GM19463 (cell line): Measurements from ENCODE around the gene KLHL21.

Experiments
- ATAC-seq: cut with Tn5 transposase; IDR thresholded peaks from one replicate; pipeline ENCODE4 v1.9.1; 2021; ENCODE audit warnings: mild to moderate bottlenecking, moderate library complexity; ENCODE audit not compliant: unreplicated experiment

Gene KLHL21

DNA sequence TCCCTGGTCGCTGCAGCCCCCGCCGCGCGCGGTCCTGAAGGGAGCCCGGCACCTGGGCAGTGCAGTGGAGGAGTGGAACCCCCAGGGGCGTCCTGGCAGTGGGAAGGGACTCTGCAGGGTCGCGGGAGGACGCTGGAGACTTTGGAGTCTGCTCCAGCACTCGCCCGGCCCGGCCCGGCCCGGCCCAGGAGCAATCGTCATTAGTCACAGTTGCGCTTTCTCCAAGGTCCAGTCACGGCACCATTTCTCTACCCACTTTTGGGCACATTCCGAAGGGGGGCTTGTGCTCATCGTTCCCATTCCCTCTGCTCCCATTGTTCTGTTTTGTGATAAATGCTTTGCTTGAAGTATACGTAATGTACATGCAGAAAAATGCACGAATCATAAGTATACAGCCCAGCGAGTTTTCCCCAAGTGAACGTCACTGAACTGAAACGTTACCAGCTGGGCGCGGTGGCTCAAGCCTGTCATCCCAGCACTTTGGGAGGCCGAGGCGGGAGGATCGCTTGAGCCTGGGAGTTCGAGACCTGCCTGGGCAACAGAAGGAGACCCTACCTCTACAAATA is 23.0 kb upstream of the KLHL21 start:
- ATAC-seq = no peak

DNA sequence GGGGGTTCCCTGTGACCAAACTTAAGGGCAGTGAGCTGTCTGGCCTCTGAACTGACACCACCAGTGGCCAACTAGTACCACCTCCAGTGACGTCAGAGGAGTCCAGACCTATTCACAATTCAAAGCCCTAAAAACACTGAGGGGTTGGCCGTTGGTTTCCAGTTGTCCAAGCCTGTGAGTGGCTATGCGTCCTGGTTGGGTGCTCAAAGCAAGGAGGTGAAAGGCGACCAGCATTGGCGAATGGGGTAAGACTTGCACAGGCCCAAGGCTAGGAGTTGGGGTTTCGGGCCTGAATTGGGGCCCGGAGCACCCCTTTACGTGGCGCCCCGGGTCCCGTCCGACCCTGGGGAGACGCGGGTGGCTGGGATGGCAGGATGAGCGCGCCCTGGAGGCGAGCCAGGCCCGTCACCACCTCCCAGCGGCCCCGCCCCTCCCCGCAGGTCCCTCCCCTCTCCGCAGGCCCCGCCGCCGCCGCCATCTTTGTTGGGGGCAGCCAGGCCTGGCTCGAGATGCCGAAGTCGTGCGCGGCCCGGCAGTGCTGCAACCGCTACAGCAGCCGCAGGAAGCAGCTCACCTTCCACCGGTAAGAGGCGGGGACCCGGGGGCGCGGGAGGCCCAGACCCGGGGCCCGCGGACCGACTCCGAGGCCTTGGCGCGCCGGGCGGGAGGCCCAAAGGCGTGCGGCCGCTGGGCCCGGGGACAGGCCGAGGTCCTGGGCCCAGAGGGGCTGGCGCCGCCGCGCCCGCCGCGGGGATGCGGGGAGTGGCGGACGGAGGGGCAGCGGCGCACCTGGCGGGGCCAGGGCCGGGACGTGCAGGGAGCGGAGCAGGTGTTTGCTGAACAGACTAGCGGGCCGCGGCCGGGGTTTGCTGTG is 22.3 kb upstream of the KLHL21 start, which contains the start of gene THAP3:
TSS of gene THAP3 (plus strand) at position 159 of the 874 bp plus-strand sequence. CDS start at position 510, 351 bp downstream.
- peak; percentile 87 for ATAC-seq

DNA sequence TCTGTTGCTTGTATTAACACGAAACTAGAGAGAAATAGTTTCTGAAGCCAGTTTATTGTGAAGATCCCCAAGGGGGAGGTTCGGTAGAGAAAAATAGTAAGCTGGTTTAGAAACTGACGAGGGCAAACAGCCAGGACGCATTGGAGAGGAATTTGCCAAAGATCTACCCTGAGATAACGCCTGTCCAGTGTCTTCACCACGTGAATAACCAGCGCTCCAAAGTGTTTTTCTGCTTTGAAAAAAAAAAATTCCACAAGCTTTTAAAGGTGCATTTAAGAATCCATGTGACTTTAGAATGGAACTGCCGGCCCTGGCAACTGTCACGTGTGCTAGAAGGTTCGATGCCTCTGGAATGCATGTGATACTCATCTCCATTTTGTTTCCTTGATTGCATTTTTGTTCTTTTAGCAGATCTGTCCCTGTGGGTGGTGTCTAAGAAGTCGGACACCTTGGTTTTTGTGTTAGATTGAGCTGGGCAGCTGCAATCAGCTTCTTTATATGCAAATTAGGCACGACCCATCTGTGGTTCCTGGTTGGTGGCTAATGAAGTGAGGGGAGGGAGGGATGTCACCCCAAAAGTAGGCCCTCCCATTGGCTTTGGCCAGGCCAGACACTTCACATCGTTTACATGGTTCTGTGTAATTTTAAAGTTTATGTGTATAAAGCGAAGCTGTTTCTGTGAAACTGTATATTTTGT is 20.7 kb upstream of the KLHL21 start:
- no peak for ATAC-seq

DNA sequence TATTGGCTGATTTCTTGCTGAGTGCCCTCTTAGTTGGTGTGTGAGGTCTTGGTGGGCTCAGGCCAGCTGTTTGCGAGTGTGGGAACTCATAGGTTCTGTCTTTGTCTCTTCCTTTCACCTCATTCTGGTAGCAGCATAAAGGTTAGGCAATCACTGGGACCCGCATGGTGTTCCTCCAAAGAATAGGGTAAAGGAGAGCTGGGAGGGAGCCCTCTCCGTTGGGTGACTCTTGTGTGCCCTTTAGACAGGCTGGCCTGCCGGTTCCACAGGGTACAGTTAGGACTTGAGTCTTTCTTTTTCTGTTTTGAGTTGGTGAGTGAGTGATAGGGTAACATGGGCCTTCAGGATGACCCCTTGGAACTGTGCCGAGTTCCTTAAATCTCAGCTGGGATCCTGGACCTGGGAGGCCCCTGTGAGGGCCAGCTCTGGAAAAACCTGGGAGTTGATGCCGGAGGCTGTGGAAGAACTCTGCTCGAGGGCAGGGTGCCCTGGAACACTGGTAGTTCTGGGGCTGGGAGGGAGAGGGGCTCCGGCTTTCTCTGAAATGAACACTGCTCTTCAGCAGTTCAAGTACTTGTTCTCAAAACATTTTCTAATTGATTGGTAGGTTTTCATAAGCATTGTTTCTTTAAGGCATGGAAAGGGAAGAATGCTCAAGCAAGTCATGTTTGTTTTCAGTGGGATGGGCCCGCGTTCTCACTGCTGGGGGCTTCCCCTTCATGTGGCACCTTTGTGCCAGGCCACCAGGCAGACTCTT is 19.9 kb upstream of the KLHL21 start:
- no peak for ATAC-seq

DNA sequence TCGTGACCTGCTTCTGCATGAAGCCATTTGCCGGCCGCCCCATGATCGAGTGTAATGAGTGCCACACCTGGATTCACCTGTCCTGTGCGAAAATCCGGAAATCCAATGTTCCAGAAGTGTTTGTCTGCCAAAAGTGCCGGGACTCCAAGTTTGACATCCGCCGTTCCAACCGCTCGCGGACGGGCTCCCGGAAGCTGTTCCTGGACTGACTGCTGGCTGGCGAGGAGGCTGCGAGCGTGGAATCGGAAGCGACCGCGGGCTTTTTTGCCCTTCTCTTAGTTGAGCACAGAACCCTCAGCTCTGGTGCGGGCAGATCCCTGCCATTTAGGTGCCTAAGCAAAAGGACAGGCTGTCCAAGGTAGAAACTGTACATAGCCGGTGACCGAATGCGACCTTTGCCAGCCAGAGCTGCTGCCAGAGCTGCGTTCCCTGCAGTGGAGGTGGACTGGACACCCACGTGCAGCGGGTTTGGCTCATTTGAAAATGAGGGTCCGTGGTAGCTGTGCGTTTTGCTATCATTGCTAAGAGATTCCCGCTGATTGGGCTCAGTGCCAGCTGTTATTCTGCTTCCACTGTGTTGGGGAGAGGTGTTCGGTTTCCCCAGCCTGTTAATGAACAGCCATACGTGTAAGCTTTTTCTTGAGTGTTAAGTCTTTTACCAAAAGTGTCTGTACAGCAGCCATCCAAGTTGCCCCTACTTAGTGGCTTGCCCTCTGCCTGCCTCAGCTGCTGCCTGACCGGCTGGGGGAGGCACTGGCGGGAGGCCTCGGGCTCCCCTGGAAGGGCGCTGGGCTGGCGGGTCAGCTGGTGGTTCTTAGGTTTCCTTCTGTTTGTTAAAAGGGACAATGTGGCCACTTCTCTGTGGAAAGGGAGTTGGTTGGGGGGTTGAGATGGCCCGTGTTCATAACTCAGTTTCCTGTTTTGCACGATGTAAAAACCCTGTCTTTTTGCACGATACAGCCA is 19.0 kb upstream of the KLHL21 start:
- ATAC-seq = no peak

DNA sequence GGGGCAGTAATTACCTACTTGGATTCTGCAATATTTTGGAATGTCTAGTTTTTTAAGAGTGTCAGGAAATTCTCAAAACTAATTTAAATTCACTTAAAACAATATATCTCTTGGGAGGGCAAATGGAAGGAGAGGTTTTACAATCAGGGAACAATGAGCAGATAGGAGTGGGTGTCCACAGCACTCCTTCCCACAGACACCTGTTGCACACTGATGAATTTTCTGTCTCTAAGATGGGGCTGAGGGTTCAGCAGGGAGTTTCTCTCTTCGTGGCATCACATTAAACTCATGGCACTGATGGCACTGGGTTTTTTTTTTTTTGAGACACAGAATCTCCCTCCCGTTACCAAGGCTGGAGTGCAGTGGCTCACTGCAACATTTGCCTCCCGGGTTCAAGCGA is 16.4 kb upstream of the KLHL21 start:
- ATAC-seq = no peak

DNA sequence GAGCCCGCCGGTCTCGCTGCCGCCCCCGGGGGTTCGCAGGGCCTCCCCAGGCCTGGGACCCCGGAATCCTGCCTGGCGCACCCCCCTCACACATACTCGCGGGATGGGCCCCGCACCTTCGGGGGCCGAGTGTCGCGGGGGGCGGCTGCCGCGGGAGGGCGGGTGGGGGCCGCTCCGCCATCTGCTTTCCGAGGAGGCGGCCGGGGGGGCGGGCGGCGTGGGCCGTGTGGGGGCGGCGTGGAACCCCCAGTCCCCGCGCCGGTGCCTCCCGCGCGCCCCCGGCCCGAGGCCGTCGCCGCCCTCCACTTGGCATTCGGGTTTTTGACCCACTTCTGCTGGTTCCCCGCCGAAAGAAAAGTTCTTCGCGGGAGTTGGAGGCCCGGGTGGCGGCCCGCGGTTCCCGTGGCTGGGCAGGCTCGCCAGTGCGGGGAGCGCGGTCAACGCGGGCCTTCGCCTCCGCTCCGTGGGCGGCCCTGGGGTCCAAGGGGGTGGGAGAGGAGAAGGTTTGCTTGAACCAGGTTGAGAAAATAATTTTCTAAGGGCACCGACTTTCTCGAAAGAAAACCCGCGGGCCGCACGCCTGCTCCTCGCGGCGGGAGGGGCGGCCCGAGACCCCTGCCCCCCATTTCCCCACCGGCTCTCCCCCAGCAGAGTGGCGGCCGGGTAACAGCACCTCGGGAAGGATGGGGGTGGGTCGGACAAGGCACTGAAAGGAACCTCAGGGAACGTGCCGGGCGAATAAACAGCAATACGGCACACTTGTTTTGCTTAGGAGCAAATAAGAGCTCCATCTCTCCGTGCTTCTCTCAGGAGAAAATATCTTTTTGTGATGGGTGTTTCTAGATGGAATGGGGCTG is 12.5 kb upstream of the KLHL21 start:
- no peak for ATAC-seq

DNA sequence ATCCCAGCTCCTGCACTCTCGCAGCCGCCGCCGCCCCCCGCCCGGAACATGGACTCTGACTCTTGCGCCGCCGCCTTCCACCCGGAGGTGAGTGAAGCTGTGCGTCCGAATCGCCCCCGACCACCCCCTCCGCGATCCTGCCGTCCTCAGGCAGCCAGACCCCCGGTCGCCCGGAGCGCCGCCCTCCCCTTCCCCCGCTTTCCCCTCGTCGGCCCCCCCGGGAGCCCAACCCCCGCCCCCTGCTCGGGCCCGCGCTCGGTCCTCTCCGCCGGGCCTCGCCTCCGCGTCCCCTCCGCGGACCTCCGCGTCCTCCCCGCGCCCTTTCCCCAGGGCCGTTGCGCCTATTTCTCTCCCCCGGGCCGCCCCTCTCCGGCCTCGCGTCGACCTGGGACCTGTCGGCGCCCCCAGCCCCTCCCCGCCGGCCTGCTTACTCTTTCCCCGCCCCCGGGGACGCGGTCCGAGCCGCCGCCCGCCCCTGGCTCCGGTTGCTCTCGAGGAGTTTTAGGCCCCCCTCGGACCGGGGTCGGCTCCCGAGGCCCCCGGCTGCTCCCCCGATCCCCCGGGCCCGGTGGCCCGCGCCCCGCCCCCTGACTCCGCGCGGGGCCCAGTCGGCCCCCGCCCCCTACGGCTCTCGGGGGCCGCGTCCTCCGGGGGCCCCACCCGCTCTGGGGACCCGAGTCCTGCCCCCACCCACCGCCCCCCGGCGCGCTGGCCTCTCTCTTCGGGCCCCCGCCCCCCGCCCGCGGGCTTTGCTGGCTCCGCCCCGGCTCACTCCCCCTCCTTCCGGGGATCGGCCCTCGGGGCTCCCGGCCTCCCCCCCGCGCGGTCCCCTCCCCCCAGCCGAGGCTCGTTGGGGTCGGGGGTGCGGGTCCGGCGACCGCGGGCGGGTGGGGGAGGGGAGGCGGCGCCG is 11.6 kb upstream of the KLHL21 start:
- no peak for ATAC-seq

DNA sequence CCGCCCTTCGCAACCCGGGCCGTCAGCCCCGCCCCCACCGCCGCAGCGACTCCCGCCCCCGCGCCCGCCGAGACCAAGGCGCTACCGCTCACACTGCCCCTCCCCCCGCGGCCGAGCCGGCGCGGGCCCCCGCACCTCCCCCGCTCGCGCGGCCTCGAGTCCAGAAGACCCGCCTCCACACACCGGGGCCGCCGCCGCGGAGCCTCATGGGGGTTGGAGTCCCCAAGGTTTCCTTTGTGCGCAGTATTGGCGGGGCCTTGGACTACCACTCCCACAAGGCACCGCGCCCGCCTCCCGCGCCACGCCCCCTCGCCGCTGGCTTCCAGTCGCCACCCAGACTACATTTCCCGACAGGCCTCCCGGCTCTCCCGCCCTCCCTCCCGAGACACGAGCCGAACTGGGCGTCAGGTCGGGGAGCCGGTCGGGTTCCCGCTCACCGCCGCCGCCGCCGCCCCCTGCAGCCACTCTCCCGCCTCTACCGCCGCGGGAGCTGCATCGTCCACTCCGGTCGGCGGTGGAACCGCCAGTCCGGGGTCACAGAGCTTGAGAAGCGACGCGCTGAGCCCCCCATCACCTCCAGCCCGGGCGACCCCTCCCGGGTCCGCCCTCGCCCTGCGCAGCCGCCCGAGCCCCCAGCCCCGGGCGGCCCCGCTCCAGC is 10.8 kb upstream of the KLHL21 start, which contains the start of gene PHF13:
TSS of gene PHF13 (plus strand) at position 371 of the 658 bp plus-strand sequence. CDS start 336 bp downstream, outside the sequence.
- ATAC-seq = peak; percentile 92

DNA sequence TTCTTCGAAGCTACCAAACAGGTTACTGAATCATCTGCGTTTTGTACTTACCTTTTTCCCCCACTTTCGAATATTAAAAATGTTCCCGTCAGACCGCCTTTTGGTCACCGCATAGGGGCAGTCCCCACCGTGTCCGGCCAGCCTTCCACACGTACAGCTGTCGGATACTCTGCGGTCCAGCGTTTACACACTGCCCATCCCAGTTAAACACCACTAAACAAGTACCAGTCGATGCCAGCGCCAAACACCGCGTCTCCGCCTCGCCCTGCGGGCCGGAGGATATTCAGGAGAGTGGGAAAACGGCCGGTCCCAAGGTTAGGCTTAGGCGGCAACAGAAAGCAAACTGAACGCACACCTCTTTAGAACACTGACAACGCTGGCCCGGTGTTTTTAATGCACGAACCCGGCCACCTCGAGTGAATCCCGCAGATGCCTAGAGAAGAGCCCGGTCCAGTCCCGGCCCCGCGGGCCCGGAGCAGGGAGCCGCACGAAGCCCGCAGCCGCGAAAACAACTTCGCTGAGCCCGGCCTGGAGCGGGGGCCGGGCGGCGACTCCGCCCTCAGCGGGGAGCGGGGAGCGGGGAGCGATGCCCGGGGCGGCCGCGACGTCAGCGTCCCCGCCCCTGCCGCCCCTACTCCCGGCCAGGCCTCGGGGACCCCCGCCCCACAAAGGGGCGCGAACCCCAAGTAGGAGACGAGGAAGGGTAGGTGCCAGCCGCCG is 10.1 kb upstream of the KLHL21 start:
- peak; percentile 34 for ATAC-seq

DNA sequence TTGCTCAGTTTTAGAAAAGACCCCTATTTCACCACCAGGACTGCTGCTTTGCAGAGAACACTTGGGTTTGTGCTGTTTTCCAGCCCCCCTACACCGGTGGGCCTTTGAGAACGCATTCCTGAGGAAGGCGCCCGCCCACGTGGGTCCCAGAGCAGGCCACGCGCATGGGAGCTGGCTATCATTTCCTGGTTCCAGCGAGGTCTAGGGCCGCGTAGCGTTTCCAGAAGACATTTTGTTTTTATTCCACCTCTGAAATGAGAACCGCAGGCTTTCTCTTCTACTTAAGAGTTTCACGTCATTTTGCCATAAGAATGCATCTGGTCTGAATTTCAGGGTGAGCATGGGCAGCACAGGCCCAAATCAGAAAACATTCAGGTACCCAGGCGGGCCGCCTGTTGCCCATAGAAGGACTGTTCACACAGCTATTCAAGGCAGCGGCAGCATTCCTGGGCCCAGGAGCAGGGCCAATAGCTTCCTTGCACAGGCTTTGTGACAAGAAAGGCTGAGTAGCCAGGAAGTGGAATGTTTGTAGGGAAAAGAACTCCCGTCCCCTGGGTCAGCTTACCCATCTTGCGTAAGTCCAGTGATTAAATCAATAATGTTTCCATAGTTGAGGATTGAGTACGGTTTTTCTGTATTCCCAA is 1.4 kb upstream of the KLHL21 start:
- no peak for ATAC-seq

DNA sequence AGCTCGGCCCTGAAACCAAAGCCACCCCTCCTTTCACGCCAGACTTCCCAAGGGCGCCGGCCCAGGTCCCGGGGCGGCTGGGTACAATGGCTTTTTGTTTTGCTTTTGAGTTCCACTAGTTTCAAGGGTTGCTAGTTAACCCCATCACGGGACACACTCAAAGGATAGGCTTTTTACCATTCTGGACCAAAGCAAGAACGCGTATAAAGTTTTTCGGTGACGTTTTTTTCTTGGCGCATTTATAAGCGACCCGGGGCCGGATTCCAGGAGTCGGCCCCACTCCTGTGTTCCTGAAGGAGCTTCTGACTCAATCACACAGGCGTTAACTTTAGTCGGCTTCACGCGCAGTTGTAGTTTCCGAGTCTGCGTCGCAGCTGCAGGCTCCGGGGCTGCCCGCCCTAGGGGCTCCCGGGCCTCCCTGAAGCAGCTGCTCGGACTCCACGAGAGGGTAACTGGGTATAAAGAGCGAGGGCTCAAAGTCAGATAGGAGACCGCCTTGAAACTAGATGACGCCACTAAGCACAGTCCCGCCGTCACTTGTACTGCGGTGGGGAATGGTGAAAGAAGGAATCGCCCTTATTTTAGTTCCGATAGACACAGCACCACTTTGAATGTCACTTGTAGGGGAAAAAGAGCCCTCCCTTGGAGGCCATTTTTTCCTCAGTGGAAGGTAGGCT is 707 bp upstream of the KLHL21 start:
- peak; percentile 23 for ATAC-seq

DNA sequence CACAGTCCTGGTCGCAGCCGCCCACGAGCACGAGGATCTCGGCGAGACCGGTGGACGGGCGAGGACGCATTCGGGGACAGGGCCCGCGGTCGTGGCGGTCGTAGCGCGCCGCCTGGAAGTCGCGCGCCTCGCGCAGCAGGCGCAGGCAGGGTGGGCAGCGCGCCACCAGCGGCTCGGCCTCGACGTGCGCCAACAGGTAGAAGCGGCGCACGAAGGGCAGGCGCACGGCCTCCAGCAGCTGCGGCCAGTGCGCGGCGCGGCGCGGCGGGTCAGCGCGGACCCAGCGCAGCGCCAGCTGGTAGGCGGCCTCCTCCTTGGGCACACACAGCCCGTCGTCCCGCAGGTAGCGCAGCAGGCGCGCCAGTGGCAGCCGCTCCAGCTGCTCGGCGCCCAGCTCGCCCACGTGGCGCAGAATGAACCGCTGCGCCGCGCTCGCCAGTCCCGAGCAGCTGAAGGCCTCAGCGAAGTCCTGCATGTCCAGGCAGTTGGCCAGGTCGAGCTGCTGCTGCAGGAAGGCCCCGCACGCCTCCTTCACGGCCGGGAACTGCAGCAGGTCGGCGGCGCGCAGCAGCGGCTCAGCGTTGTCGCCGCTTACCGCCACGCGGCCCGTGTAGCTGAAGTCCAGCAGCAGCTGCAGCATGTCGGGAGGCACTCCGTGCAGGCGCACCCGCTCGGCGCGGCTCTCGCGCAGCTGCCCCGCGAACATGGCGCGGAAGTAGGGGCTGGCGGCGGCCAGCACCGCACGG is 573 bp downstream of the KLHL21 start:
- peak; percentile 23 for ATAC-seq

DNA sequence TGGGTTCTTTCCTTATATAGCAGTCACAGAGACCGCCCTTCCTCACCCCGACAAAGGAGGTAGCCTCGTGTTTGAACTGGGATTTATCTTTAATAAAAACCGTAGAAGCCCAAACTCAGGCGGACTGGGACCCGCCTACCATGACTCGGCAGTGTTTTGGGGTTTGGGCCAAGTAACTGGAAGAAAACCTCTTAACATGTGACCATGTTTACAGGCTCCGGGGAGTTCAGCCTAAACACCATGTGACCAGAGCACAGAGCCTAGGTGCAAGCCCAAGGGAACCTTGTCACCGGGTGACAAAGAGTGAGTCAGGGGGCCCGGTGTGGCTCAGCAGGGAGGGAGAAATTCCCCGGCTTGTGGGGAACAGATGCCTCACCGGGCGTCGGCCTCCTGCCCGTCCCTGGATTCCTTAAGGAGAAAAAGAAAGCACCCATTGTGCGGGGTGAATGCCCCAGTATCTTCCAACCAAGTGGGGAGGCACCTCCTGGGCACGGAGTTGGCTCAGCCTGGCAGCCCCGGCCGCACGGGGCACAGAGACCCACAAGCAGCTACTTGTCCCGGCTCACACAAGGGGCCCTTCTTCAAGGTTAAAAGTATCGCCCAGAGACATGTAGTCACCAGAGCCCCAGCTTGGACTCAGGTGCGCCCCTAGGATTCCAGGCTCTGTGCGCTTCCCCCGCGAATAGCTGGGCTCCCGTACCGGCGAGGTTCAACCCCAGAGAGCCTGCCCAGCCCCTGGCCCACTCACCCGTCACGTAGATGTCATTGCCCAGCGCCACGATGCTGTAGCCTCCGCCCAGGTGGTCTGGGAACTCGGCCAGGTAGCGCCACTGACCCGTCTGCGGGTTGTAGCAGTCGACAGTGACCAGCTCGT is 1.4 kb downstream of the KLHL21 start:
- ATAC-seq = no peak
